ENCODE results near the gene LAS1L.
"Not testable (repeated sequence)": the region's sequence is repeated elsewhere in the genome, so short reads cannot be mapped to it uniquely, and the experiment has no call there.

LAS1L gene

DNA sequence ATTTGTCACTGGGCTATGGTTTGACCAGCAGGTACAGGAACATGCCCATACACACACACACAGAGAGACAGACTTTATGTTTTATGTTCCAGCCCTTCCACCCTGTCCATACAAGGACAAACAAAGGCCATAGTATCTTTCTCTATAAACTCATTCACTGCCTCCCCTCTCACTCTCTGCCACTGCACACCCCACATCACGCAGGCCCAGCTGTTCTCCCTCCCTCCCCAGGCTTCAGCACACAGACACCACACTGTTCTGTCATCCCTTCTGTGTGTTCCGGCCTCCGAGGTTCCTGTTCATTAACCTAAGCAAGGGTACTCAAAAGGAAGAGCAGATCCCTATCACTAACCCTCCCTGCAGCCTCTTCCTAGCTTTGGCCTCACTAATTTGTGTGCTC, 17.8 kb downstream of the LAS1L start:
- no peak for FAIRE-seq

GRCh38 chrX:65513610-65514009, 21.0 kb downstream of the LAS1L start:
- no peak for FAIRE-seq

GRCh38 chrX:65509400-65509799, 25.2 kb downstream of the LAS1L start:
- no peak for FAIRE-seq

DNA sequence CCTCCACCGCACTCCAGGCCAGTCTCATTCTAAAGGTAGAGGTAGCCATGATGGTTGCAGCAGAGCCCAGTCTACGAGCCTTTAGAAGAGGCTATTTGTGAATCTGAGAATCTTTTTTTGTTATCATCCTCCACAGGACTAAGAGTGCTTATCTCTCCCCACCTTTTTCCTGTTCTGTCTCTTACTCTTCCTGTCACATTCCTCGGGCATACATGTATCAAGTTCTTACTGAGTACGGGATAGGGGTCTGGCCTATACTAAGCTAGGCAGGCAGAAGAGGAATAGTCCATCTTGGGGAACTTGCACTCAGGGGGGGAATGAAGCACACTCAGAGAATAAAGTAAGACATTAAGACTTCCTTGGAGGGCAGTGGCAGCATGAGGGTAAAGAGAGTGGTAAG, 25.7 kb downstream of the LAS1L start:
- FAIRE-seq: no peak

DNA sequence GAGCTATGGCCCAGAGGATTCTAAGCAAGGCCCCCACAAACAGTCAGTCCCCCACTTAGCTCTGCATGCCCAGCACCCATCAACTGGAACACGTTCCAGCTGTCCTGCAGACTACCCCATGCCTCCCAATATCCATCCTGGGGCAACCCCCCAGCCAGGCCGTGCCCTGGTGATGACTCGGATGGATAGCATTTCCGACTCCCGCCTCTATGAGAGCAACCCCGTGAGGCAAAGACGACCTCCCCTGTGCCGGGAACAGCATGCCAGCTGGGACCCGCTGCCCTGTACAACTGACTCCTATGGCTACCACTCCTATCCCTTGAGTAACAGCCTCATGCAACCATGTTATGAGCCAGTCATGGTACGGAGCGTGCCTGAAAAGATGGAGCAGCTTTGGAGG, 32.0 kb downstream of the LAS1L start:
- FAIRE-seq: no peak

DNA sequence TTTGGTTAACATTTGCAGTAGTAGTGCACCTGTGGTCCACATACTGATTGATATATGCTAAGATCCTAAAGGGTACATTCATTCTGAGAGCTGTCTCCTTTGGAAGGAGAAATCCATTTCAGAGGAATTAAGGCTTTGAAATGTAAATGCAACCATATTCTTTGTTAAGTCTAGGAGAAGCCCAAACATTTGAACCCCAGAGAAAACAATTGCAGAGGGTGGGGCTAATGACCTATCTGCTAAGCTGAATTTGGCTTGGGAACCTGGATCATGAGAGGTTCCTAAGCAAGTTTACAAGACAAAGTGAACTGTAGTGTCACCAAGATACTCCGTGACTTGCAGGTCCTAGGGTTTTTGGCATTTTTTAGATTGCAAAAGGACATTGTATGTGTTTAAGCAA, 41.2 kb downstream of the LAS1L start:
- FAIRE-seq: no peak

DNA sequence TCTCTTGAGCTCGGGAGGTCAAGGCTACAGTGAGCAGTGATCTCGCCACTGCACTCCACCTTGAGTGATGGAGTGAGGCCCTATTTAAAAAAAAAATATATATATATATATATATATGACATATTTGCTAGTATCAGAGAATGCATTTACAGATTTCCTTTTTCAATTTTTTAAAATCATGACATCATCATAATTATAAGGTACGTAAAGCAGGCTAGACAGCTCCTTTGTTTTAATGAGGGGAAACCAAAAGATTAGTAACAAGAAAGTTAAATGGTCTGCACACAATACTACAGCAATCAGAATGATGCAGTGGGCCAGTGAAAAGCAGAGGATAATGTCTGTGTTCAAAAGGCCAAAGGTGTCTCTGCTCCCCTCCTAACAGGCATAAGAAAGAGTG, 43.0 kb downstream of the LAS1L start:
- FAIRE-seq: no peak

DNA sequence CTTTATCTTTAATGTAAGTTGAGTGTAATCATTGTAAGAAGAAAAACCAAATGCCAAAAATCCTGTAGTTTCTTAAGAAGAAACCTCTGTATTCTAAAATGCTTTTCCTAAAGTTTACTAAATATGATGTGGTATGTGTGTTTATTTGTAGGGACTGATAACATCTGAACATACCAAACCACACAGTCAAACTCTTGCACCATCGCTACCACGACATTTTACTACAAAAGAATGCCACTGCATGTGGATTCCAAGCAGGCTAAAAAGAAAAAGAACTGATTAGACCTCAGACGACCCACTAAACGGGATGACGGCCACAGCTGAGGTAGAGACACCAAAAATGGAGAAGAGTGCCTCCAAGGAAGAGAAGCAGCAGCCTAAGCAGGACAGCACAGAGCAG, 46.1 kb downstream of the LAS1L start:
- FAIRE-seq: no peak

- no peak for FAIRE-seq
These were observed 53.6 kb downstream of the LAS1L start for GRCh38 chrX:65480960-65481359.

DNA sequence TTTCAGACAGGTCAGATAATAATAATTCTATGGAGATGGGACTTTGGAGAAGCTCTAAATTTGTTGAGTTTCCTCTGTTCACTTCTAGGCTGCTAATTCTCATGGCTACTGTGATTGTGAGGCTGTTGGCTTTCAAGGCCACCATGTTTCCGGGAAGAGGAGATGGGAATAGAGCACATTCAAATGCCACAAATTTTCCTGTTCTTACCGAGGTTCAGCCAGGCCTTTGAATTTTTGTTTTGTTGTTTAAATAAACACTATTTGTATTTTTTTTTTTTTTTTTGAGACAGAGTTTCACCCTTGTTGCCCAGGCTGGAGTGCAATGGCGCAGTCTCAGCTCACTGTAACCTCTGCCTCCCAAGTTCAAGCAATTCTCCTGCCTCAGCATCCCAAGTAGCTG, 55.5 kb downstream of the LAS1L start:
- FAIRE-seq: not testable (repeated sequence)

GRCh38 chrX:65476564-65476963, 58.0 kb downstream of the LAS1L start:
- no peak for FAIRE-seq

DNA sequence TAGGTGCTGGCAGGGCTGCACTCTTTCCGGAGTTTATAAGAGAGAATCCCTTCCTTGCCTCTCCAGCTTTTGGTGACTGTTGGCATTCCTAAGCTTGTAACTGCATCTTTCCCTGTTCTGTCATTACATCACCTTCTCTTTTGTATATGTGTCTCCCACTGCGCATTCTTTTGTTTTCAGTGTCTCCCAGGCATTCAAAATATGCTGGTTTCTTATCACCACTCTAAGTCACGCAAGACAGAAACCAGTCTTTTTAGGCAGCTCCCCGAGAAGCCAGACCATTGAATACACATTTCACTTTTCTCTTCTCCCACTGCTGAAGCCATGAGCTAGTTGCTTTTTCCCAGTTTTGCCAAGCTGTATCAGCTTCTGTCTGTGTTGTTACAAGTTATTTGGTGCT, 71.0 kb downstream of the LAS1L start:
- no peak for FAIRE-seq

All from G401.6 (cell line).